Measurements from ENCODE around the gene IQCK.

The IQCK gene

GRCh38 chr16:19841184-19841583 lies 123.1 kb downstream of the IQCK start:
- no peak for DNase-seq

- no peak for DNase-seq
Measured at GRCh38 chr16:19842426-19843157, 124.5 kb downstream of the IQCK start.

- DNase-seq, result no peak
Measured at GRCh38 chr16:19843371-19843770, 125.3 kb downstream of the IQCK start.

DNA sequence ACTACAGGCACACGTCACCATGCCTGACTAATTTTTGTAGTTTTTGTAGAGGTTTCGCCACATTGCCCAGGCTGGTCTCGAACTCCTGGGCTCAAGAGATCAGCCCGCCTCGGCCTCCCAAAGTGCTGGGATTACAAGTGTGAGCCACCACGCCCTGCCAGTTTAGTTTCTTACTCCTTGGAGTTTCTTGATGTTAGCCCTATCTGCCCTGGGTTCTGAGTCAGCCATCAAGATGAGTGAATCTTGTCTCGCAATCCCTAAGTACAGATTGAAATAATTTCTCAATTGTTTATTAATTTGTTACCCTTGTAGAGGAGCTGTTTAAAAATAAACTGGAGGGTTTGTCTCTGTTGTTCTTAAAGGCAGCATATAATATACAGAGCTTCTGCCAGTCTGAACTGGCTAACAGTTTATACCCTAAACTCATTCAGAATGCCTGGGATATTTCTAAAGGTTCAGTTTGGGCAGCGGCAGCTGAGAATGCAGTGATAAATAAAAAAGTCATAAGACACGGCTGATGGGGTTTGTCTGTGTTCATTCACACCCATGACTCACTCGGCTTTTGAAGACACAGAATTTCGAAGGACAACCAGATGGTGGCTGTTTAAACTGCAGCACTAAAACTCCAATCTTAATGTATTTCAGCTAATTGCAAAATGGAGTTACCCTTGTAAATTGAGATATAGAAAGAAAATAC lies 127.0 kb downstream of the IQCK start:
- no peak for DNase-seq

- DNase-seq, result no peak
Measured at GRCh38 chr16:19846436-19846835, 128.4 kb downstream of the IQCK start.

DNA sequence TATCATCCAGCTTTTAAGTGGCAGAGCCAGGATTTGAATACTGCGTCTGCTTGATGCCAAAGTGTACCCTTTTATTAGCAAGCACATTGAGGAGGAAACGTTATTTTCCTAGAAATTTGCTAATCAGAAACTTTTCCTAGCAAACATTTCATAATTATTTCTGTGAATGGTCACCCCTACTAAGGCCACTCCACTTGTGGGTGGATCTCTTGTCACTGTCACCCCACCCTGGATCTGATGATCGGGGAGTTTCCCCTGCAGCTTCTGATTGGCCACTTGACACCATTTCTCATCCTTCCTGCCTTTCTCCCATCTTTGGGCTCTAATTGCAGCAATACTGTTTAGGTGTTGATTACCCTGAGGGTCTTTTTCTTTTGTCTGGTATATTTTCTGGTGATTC lies 130.7 kb downstream of the IQCK start:
- DNase-seq, result no peak

GRCh38 chr16:19850131-19850817 lies 132.2 kb downstream of the IQCK start:
- no peak for DNase-seq

GRCh38 chr16:19851476-19851875 lies 133.4 kb downstream of the IQCK start:
- DNase-seq, result no peak

- DNase-seq, result no peak
Measured at GRCh38 chr16:19853132-19853741, 135.2 kb downstream of the IQCK start.

DNA sequence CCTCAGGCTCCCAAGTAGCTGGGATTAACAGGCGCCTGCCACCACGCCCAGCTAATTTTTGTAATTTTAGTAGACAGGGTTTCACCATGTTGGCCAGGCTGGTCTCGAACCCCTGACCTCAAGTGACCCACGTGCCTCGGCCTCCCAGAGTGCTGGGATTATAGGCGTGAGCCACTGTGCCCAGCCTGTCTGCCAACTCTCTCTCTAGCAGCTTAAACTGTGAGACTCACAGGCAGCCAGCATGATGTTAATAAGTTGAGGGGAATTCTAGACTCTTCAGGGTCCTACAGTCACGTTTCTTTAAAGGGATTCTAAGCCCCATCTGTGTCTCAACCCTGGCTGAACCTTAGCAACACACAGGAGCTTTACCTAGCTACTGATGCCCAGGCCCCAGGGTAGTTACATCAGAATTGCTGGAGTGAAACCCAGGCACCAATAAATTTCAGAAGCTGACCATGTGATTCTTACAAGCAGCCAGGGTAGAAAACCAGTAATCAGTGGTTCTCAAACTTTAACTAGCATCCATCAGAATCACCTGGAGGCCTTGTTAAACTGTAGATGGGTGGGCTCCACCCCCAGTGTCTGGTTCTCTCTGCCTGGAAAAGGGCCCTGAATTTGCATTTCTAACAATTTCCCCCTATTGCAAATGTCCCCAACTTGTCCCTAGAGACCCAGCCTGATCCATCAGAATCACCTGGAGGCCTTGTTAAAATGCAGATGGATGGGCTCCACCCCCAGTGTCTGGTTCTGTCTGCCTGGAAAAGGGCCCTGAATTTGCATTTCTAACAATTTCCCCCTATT lies 135.9 kb downstream of the IQCK start:
- DNase-seq, result peak; percentile 29

DNA sequence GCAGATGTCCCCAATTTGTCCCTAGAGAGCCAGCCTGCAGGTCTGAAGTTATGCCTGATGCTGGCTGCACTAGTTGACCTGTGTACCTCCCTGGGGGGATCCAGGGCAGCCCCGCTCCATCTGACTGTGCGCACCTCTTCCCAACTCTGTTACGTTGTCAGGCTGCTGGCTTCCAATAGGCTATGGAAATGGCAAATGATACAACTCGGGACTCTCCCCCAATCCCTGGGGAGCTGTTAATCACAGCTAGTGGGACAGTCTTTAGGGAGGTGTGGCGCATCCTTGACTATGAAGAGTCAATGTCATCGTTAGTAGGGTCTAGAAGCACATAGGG lies 136.4 kb downstream of the IQCK start:
- no peak for DNase-seq

- no peak for DNase-seq
Measured at GRCh38 chr16:19856120-19856519, 138.0 kb downstream of the IQCK start.

DNA sequence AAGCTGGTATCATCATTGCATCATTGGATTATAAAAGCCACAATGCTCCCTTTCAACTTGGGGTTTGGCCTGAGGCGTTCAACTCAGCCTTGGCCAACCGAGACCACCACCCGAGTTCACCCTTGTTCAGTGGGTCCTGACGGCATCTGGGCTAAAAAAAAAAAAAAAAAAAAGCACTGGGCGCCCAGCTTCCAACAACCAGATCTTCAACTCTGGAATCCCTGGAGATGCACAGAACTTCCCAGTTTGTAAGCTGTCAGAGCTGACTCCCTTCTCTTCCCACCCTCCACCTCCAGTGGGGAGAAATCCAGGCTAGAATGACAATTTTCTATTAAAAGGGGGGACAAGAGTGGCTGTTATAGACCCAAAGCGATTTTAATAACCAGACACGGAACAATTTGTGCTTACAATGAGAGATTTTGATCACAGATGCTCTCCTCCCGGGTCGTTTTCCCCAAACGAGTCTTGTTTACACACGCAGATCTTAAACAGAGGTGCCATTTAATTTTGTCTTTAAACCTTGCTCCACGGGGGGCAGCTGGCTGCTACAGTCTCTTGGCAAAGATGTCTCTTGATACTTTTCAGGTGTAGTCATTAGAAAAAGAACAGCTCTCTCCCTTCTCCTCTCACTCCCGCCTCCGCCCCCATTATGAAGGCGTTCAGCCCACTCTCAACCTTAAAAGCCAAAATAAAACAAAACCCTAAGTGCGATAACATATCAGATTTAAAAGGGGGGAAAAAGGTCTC lies 139.7 kb downstream of the IQCK start:
- DNase-seq, result no peak

DNA sequence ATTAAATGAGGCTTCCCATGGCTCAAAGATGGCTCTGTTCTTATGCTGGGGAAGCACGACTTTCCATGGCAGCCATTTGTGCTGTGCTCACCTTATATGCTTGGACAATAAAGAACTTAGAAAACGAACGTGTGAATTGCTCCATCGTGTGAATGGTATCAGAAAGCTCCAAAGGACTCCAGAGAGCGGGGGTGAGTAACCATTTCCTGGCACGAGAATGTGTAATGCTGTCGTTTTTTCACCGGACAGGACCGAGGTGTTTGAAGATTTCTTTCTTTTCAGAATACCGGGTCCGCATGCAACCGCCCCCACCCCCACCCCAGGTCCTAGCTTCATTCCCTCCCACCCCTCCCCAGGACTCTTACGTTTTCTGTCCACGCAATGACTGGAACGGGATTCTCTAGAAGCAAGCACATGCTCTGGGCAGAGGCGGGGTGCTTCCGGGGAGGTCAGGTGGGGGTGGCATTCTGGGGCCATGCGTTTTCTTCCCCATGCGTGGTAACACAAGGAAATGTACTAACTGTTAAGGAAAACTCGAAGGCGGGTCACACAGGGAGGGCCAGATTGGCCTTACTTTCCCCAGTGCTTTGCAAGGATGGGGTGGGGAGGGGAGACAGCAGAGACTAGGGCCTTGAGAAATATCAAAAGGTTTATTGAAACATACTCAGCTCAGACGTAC lies 140.4 kb downstream of the IQCK start:
- DNase-seq, result no peak

DNA sequence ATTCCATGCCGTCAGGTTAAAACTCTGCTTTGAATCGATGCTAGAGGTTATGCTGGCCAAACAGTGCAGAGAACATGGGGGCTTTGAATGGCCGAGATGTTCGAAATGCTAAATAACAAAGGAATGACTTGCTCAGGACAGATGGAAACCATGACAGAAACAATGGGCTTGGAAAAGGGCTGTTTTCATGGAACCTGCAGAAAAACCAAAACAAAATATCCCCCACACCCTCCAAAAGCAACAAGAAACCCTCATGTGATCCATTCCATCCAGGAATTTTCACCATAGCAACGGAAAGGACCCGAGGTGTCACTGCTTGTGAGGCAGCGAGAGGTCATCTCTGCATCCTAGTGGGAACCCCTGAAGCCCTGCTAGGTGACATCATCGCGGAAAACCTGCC lies 141.1 kb downstream of the IQCK start:
- no peak for DNase-seq

DNA sequence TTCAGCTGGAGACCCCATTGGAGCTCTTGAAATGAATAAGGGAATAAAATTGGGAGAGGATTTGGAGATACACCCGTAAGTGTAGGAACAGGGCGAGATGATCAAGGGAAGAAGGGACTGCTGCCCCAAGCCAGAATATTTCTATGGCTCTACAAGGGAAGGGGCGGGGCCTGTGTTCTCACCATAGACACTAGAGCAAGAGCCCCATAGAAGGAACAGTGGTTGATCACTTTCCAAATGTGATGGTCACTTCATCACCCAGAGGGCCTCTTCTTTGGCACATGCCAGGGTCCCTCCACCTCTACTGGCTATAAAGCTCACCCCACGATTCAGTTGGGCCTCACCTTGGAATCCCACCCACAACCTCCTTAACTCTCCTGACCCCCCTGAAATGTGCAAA lies 141.5 kb downstream of the IQCK start:
- DNase-seq, result no peak

DNA sequence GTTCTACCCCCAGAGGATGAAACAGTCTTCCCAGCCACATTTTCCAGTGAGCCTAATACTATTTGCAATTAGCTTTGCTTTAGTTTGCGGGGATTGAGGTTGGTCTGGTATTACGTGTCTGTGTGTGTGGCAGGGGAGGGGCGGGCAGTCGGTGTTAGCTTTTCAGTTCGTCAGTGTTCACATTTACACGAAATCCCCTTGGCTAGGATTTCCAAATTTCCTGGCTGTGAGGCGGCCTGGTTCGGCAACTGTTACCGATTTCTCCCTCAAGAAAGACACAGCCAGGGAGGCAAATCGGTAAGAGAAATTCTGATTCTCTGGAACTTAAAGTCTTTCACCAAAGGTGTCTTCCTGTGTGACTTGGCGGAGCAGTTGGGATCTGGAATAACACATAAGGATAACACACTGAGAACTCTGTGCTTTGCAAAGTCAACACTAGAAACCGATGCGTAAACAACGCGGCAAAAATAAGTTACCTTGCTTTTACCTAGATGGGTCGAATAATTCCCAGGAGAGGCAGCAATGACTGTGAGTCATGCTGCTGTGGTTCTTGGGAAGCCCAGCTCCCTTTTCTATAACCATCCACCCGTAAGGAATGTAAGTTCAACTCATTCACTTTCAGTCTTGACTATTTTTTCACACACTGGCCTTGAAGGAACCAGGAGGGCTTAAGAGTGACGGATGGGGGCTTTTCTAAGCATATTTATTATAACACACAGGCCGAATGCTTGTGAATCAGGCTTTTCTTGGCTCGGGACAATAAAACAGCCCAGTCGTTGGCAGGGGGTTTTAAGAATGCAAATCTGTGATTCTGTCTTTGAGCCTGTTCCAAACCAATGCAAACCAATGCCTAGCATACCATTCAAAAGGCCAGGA lies 142.3 kb downstream of the IQCK start:
- DNase-seq, result no peak

GRCh38 chr16:19861133-19861532 lies 143.1 kb downstream of the IQCK start:
- no peak for DNase-seq

DNA sequence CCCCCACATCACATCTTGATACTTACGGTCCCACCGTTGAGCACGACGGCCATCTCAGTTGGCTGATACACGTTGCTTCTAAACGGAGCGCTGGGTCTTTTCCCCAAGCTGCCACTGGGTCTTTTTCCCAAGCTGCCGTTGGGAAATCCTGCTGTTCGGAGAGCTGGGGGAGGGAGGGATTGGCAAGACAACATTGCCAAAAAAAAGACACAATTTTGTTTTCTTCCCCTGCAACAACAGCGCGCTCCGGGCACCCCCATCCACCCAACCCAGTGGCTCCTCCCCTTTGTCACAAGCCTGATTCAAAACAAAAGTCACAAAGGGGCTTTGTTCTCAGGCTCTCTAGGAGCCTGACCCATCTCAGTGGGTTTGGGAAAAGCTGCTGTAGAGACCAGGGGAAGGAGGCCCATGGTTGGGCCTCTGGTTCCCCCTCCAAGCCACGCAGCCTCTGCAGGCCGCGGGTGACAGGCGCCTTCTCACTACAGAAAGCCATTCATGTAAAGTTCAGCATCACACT lies 143.8 kb downstream of the IQCK start:
- no peak for DNase-seq

DNA sequence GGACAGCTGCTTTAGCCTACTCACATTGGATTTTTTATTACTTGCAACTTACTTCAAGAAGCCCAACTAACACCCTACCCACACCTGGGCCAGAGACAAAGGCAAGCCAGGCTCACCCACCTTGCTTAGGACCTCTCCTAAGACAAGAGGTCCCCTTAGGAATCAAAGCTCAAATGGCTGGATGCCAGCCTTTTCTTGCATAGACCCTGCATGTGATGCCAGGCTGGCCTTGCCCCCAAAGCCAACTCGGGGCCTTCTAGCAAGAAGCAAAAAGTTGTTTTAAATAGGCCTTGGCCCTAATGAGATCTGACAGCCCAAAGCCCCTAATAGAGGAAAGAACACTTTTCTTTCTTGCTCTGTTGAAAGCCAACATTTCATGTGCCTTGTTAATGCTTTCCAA lies 145.9 kb downstream of the IQCK start:
- no peak for DNase-seq

Measured in NCI-H1436 (cell line).